ENCODE results near the gene TFCP2L1.
"Not testable (repeated sequence)": the region's sequence is repeated elsewhere in the genome, so short reads cannot be mapped to it uniquely, and the experiment has no call there.

The TFCP2L1 gene

DNA sequence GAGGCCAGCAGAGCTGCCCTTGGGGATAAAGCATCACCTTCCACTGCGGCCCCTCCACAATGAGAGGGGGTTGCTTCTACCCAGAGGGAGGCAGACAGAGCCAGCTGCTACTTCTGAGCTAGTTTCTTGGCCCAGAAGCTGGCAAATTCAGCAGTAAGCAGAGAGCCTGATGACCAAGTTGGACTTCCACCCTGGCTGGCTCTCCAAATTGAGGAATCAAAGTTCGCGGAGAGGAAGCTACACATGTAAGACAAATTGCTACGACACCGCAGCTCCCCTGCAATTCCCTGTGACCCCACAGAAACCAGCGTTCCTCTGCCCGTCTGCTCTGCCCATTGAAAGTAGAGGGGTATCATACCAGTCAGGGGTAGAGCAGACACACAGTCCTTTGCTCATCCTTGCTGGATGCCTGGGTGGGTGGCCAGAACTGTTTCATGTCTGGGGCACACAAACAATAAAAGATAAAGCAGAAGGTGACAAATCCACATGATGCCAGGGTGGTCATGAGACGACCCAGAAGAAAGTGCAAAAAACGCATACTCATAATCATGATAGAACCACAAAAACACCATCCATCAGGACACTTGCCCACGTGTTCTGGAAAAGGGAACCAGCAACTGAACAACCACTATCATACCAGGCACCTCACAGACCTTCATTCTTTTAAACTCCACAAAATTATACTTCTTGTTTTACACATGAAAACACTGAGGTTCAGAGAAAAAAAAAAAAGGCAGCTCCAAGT lies 5.4 kb downstream of the TFCP2L1 start:
- Histone ChIP-seq H3K36me3 (ENCODE audit: control insufficient read depth, insufficient read depth, low read length) (no peaks in the 10 kb centered on the region), H3K4me3 (ENCODE audit: low read length) (no peak overlapping the region)

DNA sequence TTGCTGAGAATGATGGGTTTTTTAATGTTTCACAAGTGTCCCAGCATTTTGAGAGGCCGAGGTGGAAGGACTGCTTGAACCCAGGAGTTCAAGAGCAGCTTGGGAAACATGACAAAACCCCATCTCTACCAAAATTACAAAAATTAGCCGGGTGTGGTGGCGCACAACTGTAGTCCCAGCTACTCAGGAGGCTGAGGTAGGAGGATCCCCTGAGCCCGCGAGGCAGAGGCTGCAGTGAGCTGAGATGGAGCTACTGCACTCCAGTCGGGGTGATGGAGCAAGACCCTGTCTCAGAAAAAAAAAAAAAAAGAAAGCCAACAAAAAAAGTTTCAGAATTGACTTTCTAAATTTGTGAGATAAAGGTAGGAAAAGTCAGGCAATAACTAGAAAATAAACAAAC lies 8.7 kb downstream of the TFCP2L1 start:
- Histone ChIP-seq H3K27me3 (ENCODE audit: control insufficient read depth, insufficient read depth, low read length) (no peaks in the 10 kb centered on the region), H3K9ac (ENCODE audit: low read length) (no peak overlapping the region), H3K4me3 (ENCODE audit: low read length) (no peak overlapping the region), H3K36me3 (ENCODE audit: control insufficient read depth, insufficient read depth, low read length) (no peaks in the 10 kb centered on the region), H3K27ac (ENCODE audit: low read depth, low read length) (no peak overlapping the region), H3K4me1 (ENCODE audit: control insufficient read depth, insufficient read depth, low read length) (no peaks in the 10 kb centered on the region)

More for the DNA sequence above, 5.4 kb downstream of the TFCP2L1 start:
- Histone ChIP-seq H3K9ac (ENCODE audit: low read length) (no peak overlapping the region), H3K4me1 (ENCODE audit: control insufficient read depth, insufficient read depth, low read length) (no peaks in the 10 kb centered on the region), H3K27me3 (ENCODE audit: control insufficient read depth, insufficient read depth, low read length) (peaks cover 3% of the 10 kb centered on the region), H3K27ac (ENCODE audit: low read depth, low read length) (no peak overlapping the region)

DNA sequence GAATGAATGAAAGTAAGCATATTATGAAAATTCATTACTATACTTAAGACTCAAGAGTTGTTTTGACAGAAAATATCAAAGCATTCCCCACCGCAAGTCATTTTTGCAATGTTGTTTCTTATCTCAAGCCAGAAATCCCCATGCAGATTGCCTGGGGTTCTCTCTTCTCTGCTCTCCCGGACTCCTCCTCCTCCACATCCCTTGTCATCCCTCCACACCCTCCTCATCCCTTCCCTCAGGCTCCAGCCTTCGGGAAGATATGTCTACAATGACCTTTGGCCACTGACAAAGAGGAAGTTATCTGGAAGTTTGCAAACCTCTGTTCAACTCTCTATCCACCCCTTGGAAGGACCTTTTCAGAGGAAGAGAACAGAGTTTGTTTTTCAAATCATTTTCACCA lies 11.9 kb downstream of the TFCP2L1 start:
- Histone ChIP-seq H3K36me3 (ENCODE audit: control insufficient read depth, insufficient read depth, low read length) (no peaks in the 10 kb centered on the region), H3K4me3 (ENCODE audit: low read length) (no peak overlapping the region), H3K27me3 (ENCODE audit: control insufficient read depth, insufficient read depth, low read length) (no peaks in the 10 kb centered on the region), H3K9ac (ENCODE audit: low read length) (no peak overlapping the region), H3K27ac (ENCODE audit: low read depth, low read length) (no peak overlapping the region), H3K4me1 (ENCODE audit: control insufficient read depth, insufficient read depth, low read length) (no peaks in the 10 kb centered on the region)

DNA sequence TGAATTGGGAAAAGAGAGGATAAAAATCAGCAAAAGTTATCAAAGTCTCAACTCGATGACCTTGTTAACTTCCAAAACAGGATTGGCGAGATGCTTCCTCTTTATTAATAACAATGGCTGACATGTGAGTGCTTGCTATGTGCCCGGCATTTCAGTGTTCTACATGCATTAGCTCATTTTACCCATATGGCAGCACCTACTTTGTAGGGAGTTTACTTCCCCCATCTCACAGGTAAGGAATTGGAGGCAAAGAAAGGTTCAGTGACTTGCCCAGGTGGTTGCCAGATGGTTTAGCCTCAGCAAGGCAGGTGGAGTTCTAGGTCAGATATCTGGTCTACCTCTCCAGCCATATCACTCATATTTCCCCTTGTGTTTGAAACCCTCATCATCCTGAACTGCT lies 12.4 kb downstream of the TFCP2L1 start:
- no peaks in the 10 kb centered on the region for H3K27me3 ChIP-seq (ENCODE audit: control insufficient read depth, insufficient read depth, low read length)
- no peaks in the 10 kb centered on the region for H3K4me1 ChIP-seq (ENCODE audit: control insufficient read depth, insufficient read depth, low read length)
- H3K27ac ChIP-seq (ENCODE audit: low read depth, low read length) = no peak overlapping the region
- no peak overlapping the region for H3K4me3 ChIP-seq (ENCODE audit: low read length)
- no peak overlapping the region for H3K9ac ChIP-seq (ENCODE audit: low read length)
- H3K36me3 ChIP-seq (ENCODE audit: control insufficient read depth, insufficient read depth, low read length) = no peaks in the 10 kb centered on the region

DNA sequence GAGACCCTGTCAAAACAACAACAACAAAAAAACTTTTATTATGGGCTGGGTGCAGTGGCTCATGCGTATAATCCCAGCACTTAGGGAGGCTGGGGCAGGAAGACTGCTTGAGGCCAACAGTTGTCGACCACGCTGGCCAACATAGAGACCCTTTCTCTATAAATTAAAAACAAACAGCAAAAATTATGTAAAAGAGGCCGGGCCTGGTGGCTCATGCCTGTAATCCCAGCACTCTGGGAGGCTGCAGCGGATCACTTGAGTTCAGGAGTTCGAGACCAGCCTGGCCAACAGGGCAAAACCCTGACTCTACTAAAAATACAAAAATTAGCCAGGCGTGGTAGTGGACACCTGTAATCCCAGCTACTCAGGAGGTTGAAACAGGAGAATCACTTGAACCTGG lies 15.6 kb downstream of the TFCP2L1 start:
- not testable (repeated sequence) for H3K9ac ChIP-seq (ENCODE audit: low read length); H3K27me3 ChIP-seq (ENCODE audit: control insufficient read depth, insufficient read depth, low read length); H3K27ac ChIP-seq (ENCODE audit: low read depth, low read length); H3K4me1 ChIP-seq (ENCODE audit: control insufficient read depth, insufficient read depth, low read length); H3K36me3 ChIP-seq (ENCODE audit: control insufficient read depth, insufficient read depth, low read length); H3K4me3 ChIP-seq (ENCODE audit: low read length)

DNA sequence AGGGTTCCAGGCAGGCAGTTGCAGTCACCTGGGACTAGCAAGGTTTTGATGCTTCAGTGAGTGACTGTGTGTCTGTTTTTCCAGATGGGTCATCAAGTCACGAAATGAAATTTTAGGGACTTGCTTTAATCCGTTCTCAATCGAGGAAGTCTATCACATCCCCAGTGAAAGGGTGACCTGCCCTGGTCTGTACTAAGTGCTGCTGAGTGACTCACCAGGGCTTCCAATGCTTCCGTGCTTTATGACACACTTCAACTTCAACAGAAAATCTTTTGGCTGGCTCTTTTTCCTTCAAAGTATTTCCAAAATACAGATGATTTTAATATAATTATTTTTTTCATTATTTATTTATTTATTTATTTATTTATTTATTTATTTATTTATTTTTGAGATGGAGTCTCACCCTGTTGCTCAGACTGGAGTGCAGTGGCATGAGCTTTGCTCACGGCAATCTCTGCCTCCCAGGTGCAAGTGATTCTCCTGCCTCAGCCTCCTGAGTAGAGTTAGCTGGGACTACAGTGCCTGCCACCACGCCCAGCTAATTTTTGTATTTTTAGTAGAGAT lies 18.4 kb downstream of the TFCP2L1 start:
- no peaks in the 10 kb centered on the region for H3K4me1 ChIP-seq (ENCODE audit: control insufficient read depth, insufficient read depth, low read length)
- no peak overlapping the region for H3K4me3 ChIP-seq (ENCODE audit: low read length)
- H3K27ac ChIP-seq (ENCODE audit: low read depth, low read length) = no peak overlapping the region
- no peaks in the 10 kb centered on the region for H3K36me3 ChIP-seq (ENCODE audit: control insufficient read depth, insufficient read depth, low read length)
- H3K9ac ChIP-seq (ENCODE audit: low read length) = no peak overlapping the region
- H3K27me3 ChIP-seq (ENCODE audit: control insufficient read depth, insufficient read depth, low read length) = no peaks in the 10 kb centered on the region

DNA sequence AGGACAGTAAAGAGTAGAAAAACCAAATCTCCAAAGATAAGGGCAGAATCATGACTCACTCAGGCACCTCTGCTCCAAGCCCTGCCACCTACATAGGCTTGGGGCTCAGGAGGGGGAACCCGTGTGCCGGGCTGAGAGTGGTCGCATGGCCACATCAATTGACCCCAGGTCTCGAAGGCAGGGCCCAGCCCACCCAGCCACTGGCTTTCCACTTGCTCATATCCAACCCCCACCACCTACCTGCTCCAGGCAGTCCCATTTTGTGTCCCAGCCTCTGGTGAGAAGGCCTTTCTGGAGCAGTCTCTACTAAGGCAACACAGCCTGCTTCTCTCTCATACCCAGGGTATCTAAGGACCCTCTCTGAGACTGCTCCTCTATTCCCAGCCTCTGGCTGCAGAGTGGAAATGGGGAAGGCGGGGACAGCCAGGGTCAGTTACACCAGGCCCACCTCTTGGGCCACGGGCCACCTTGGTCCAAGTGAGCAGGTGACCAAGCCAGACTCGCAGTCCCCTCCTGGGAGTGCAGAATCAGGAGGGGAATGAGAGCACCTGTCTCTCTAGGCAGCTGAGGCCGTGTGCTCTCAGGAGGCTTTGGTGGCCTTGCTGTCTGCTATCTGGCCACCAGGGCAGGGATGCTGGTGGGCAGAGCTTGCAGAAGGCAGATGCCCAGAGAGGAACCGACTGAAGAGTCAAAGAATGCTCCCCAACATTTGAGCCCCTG lies 20.8 kb downstream of the TFCP2L1 start:
- H3K27me3 ChIP-seq (ENCODE audit: control insufficient read depth, insufficient read depth, low read length) = no peaks in the 10 kb centered on the region
- no peak overlapping the region for H3K4me3 ChIP-seq (ENCODE audit: low read length)
- no peaks in the 10 kb centered on the region for H3K4me1 ChIP-seq (ENCODE audit: control insufficient read depth, insufficient read depth, low read length)
- H3K36me3 ChIP-seq (ENCODE audit: control insufficient read depth, insufficient read depth, low read length) = no peaks in the 10 kb centered on the region
- H3K27ac ChIP-seq (ENCODE audit: low read depth, low read length) = no peak overlapping the region
- no peak overlapping the region for H3K9ac ChIP-seq (ENCODE audit: low read length)

DNA sequence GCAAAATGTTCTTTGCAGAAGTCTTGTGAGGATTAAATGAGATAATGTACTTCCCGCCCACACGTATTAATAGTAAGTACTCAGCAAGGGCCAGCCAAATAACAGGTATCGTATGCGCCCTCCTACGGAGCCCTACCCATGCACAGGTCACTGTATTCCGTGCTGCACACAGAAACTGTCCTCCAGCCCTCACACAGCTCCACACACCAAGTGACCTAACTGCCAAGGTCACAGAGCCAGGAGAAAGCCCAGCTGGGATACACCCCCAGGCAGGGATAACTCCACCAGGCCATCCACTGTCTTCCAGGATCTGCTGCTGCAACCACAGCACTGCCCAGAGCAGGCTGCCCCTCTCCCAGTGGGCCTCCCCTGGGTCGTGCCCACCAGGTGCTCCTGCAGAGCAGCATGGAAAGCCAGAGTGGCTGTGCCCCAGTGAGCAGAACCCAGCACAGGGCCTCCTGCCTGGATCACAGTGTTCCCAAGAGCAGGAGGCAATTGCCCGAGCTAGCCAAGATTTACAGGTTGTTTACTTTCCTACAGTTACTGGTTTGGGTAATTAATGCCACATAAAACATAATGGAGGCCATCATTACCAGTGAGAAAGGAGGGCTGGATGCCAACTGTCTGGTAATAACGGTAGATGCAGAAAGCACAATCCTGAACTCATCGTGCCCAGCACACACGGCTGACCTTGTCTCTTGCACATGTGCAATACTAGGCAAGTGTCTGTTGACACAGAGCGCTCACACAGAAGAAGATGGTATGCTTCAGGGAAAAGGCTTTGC lies 24.4 kb downstream of the TFCP2L1 start:
- Histone ChIP-seq H3K36me3 (ENCODE audit: control insufficient read depth, insufficient read depth, low read length) (no peaks in the 10 kb centered on the region), H3K9ac (ENCODE audit: low read length) (no peak overlapping the region), H3K4me1 (ENCODE audit: control insufficient read depth, insufficient read depth, low read length) (no peaks in the 10 kb centered on the region), H3K27me3 (ENCODE audit: control insufficient read depth, insufficient read depth, low read length) (no peaks in the 10 kb centered on the region), H3K4me3 (ENCODE audit: low read length) (no peak overlapping the region), H3K27ac (ENCODE audit: low read depth, low read length) (no peak overlapping the region)

DNA sequence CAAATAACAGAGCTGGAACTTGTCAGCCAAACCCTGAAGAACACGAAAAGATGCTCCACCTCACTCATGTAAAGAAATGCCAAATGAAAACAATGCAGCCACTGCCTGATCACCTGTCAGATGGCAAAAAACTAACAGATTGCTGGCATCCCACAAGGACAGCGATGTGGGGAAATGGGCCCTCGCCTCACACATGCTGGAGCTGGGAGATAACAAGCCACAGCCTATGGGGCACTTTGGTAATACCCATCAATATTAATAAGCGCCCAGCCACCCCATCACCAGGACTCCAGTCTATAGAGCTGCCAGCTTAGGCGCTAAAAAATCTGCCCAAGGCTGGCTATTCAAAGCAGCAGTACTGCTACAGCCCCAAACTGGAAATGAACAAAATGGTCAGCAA lies 27.0 kb downstream of the TFCP2L1 start:
- no peak overlapping the region for H3K27ac ChIP-seq (ENCODE audit: low read depth, low read length)
- H3K9ac ChIP-seq (ENCODE audit: low read length) = no peak overlapping the region

DNA sequence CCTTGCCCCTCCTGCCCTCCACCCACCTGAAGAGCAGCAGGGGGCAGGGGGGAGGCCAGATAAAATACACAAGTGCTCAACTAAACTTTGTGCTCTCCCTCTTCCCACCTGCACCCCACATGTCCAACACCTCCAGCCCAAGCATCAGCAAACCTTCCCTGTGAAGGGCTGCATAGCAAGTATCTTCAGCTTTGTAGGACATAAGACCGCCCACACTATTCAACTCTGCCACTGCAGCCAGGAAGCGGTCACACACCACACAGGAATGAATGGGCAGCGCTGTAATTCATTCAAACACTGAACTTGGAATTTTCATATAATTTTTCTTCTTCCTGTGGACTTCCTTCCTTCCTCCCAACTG lies 27.5 kb downstream of the TFCP2L1 start:
- Histone ChIP-seq H3K27ac (ENCODE audit: low read depth, low read length) (no peak overlapping the region), H3K27me3 (ENCODE audit: control insufficient read depth, insufficient read depth, low read length) (no peaks in the 10 kb centered on the region), H3K4me3 (ENCODE audit: low read length) (no peak overlapping the region), H3K9ac (ENCODE audit: low read length) (no peak overlapping the region), H3K36me3 (ENCODE audit: control insufficient read depth, insufficient read depth, low read length) (no peaks in the 10 kb centered on the region), H3K4me1 (ENCODE audit: control insufficient read depth, insufficient read depth, low read length) (no peaks in the 10 kb centered on the region)

More for the DNA sequence above, 27.0 kb downstream of the TFCP2L1 start:
- no peaks in the 10 kb centered on the region for H3K36me3 ChIP-seq (ENCODE audit: control insufficient read depth, insufficient read depth, low read length)
- no peak overlapping the region for H3K4me3 ChIP-seq (ENCODE audit: low read length)
- H3K4me1 ChIP-seq (ENCODE audit: control insufficient read depth, insufficient read depth, low read length) = no peaks in the 10 kb centered on the region
- H3K27me3 ChIP-seq (ENCODE audit: control insufficient read depth, insufficient read depth, low read length) = no peaks in the 10 kb centered on the region

DNA sequence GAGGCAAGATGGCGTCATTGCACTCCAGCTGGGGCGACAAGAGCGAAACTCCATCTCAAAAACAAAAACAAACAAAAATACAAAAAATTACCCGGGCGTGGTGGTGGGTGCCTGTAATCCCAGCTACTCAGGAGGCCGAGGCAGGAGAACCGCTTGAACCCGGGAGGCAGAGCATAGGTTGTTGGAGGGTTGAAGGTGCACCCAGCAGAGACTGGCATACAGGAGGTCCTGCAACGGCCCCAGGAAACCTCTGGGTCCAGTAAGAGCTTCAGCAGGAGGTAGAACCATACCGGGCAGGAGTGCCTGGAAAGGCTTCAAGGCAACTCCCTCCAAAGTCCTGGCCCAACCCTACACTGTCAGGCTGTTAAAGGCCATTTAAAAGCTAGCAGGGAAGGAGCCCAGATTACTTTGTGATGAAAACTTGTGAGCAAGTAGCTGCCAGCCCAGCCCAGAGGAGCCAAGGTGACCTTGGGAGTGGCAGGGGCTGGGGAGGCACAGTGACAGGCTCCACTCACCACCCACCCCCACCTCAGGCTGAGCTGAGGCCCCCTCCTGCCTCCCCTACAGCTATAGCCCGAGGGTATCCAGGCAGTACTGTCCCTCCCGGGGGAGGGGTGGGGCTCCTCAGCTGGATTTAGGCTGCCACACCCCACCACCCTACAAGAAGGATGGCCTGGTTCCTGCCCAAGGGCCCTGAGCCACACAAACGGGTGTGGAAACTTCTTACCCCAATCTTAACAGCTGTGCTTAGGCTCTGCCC lies 28.1 kb downstream of the TFCP2L1 start:
- Histone ChIP-seq H3K4me1 (ENCODE audit: control insufficient read depth, insufficient read depth, low read length) (no peaks in the 10 kb centered on the region), H3K4me3 (ENCODE audit: low read length) (no peak overlapping the region), H3K27ac (ENCODE audit: low read depth, low read length) (no peak overlapping the region), H3K9ac (ENCODE audit: low read length) (no peak overlapping the region), H3K36me3 (ENCODE audit: control insufficient read depth, insufficient read depth, low read length) (no peaks in the 10 kb centered on the region), H3K27me3 (ENCODE audit: control insufficient read depth, insufficient read depth, low read length) (no peaks in the 10 kb centered on the region)

DNA sequence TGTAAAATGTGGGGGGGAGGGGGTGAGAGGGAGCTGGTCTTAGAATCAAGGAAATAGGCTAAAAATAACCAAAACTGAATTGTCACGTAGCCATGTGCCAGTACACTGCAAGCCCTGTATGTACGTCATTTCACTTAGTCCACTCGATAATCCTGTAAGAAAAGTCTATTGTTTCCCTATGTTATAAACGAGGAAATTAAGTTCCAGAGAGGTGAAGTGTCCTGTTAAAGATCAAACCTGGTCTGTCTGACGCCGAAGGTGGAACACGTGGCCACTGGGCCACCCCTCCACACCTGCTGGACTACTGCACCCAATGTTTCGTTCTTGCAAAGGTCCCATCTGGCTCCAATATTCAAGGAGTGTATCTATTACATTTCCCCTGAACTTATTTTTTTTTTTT lies 29.6 kb downstream of the TFCP2L1 start:
- no peak overlapping the region for H3K27ac ChIP-seq (ENCODE audit: low read depth, low read length)
- no peak overlapping the region for H3K9ac ChIP-seq (ENCODE audit: low read length)
- H3K4me1 ChIP-seq (ENCODE audit: control insufficient read depth, insufficient read depth, low read length) = no peaks in the 10 kb centered on the region
- no peaks in the 10 kb centered on the region for H3K27me3 ChIP-seq (ENCODE audit: control insufficient read depth, insufficient read depth, low read length)
- H3K4me3 ChIP-seq (ENCODE audit: low read length) = no peak overlapping the region
- H3K36me3 ChIP-seq (ENCODE audit: control insufficient read depth, insufficient read depth, low read length) = no peaks in the 10 kb centered on the region

Data from rectal smooth muscle tissue (tissue), 1 donor.